HepG2 (cell line): ENCODE data around the gene SHC1. TPM values are rescaled to one million over a fixed set of nuclear protein-coding genes. Genes with fewer than 3 reads are reported as not detected.

Experiments used
- ELF1 ChIP-seq: sonication (generic); formaldehyde crosslinking; IDR thresholded peaks from 2 replicates; pipeline ENCODE4 v1.4.0; 2020; ENCODE audit warnings: missing genetic modification reagents
- KLF16 ChIP-seq, 2 experiments: sonication (generic) in 1 of 2; formaldehyde crosslinking in 1 of 2; IDR thresholded peaks; 2 replicates each; pipeline versions ENCODE4 v1.6.1 to v1.8.0; 2016 to 2023; ENCODE audit warnings: missing genetic modification reagents in 2 of 2, missing compliant biosample characterization in 1 of 2
- MAFK ChIP-seq, 2 experiments: IDR thresholded peaks in 1 of 2; conservative IDR thresholded peaks in 1 of 2; 2 replicates each; pipeline ENCODE4 v1.6.1; 2011; ENCODE audit warnings: improper control_type of control experiment in 2 of 2, low read length in 2 of 2
- MBNL3 ChIP-seq: fragments of 250-450 bp; sonication (Bioruptor Pico); conservative IDR thresholded peaks from 2 replicates; pipeline ENCODE4 v1.8.0; 2022; ENCODE audit warnings: mild to moderate bottlenecking, inconsistent platforms
- MED13 ChIP-seq: sonication (generic); formaldehyde crosslinking; IDR thresholded peaks from 2 replicates; pipeline ENCODE4 v1.5.0; 2020; ENCODE audit warnings: missing genetic modification reagents
- SALL1 ChIP-seq: sonication (generic); formaldehyde crosslinking; IDR thresholded peaks from 2 replicates; pipeline ENCODE4 v1.8.0; 2022; ENCODE audit warnings: mild to moderate bottlenecking, missing genetic modification reagents
- ZFAT ChIP-seq: sonication (generic); formaldehyde crosslinking; conservative IDR thresholded peaks from 2 replicates; pipeline ENCODE4 v1.8.1; 2023; ENCODE audit warnings: missing genetic modification reagents, inconsistent platforms
- ZFP90 ChIP-seq: sonication (generic); formaldehyde crosslinking; IDR thresholded peaks from 2 replicates; pipeline ENCODE4 v1.8.0; 2022; ENCODE audit warnings: missing genetic modification reagents, mild to moderate bottlenecking, inconsistent platforms, borderline replicate concordance
- ZNF335 ChIP-seq: sonication (generic); formaldehyde crosslinking; IDR thresholded peaks from 2 replicates; pipeline ENCODE4 v1.4.0; 2020; ENCODE audit warnings: missing genetic modification reagents
- ZNF670 ChIP-seq: sonication (generic); formaldehyde crosslinking; IDR thresholded peaks from 2 replicates; pipeline ENCODE4 v1.8.0; 2022; ENCODE audit warnings: mild to moderate bottlenecking, missing genetic modification reagents, borderline replicate concordance
- polyA plus RNA-seq, 8 experiments: library from polyadenylated mRNA; depleted of rRNA in 3 of 8; stranded (reverse) in 7 of 8; unstranded in 1 of 8; fragments of >200 nt; fragmentation: Illumina TruSeq in 4 of 8; extraction: Trizol in 4 of 8; gene quantifications; 2 replicates each; pipeline versions ENCODE4 v1.2.1 to v1.2.3, GENCODE V29; 2011 to 2016; ENCODE audit warnings: low read depth in 4 of 8, missing spikeins in 1 of 8, mixed read lengths in 1 of 8; ENCODE audit not compliant: insufficient read depth in 1 of 8
- total RNA-seq, 5 experiments: library from RNA; depleted of rRNA; stranded (reverse); fragments of >200 nt; fragmentation: Illumina TruSeq; extraction: Trizol; gene quantifications; 2 replicates each; pipeline ENCODE4 v1.2.3, GENCODE V29; 2016; ENCODE audit warnings: low read depth in 1 of 5
- TF ChIP-seq, protein P1 (sequence below): sonication (generic); formaldehyde crosslinking; IDR thresholded peaks from 2 replicates; pipeline ENCODE4 v1.5.0; 2020; ENCODE audit warnings: mild to moderate bottlenecking, missing genetic modification reagents, borderline replicate concordance
- TF ChIP-seq, protein P2 (sequence below): sonication (generic); formaldehyde crosslinking; IDR thresholded peaks from 2 replicates; pipeline ENCODE4 v1.4.0; 2020; ENCODE audit warnings: missing genetic modification reagents
- TF ChIP-seq, protein P3 (sequence below): sonication (generic); formaldehyde crosslinking; IDR thresholded peaks from 2 replicates; pipeline ENCODE4 v1.4.0; 2020; ENCODE audit warnings: missing genetic modification reagents, mild to moderate bottlenecking, borderline replicate concordance

SHC1 gene
- total and polyA plus RNA-seq, 2 of the 13 experiments (the other 11 are each of a cell fraction or from before 2014, with no cell fraction given) = 52.0 to 137 TPM

DNA sequence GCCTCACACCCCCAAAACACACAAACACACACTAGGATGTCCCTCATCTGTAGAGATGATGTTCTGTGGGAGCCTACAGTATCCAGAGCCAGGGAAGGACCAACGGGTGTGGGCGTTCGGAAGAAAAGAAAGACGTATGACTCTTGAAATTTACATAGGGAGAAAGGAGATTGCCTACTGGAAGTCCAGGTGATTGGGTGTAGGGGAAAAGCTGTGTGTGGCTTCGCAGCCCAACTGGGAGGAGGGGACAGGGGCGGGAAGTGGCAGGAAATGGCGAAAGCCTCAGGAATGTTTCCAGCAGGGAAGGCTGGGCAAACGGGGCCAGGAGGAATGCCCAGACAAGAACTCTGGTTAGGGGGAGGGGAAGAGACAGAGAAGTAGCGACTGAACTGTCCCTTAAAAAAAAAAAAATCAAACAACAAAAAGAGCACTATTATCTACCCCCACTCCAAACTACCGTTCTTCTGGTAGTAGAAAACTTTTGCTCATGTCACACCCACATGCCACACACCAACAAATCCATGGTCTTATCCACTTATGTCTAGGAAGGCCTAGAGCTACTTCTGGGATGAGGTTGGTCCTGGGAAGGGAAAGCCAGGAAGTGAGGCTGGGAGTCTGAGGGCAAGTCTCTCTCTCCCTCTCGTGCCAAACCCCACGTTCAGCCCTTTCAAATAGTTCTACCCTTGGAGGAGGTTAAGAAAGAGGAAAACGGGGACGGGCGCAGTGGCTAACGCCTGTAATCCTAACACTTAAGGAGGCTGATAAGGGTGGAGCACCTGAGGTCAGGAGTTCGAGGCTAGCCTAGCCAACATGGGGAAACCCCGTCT, 2.2 kb upstream of the SHC1 start (continued):
- TF ChIP-seq, protein P1, sequence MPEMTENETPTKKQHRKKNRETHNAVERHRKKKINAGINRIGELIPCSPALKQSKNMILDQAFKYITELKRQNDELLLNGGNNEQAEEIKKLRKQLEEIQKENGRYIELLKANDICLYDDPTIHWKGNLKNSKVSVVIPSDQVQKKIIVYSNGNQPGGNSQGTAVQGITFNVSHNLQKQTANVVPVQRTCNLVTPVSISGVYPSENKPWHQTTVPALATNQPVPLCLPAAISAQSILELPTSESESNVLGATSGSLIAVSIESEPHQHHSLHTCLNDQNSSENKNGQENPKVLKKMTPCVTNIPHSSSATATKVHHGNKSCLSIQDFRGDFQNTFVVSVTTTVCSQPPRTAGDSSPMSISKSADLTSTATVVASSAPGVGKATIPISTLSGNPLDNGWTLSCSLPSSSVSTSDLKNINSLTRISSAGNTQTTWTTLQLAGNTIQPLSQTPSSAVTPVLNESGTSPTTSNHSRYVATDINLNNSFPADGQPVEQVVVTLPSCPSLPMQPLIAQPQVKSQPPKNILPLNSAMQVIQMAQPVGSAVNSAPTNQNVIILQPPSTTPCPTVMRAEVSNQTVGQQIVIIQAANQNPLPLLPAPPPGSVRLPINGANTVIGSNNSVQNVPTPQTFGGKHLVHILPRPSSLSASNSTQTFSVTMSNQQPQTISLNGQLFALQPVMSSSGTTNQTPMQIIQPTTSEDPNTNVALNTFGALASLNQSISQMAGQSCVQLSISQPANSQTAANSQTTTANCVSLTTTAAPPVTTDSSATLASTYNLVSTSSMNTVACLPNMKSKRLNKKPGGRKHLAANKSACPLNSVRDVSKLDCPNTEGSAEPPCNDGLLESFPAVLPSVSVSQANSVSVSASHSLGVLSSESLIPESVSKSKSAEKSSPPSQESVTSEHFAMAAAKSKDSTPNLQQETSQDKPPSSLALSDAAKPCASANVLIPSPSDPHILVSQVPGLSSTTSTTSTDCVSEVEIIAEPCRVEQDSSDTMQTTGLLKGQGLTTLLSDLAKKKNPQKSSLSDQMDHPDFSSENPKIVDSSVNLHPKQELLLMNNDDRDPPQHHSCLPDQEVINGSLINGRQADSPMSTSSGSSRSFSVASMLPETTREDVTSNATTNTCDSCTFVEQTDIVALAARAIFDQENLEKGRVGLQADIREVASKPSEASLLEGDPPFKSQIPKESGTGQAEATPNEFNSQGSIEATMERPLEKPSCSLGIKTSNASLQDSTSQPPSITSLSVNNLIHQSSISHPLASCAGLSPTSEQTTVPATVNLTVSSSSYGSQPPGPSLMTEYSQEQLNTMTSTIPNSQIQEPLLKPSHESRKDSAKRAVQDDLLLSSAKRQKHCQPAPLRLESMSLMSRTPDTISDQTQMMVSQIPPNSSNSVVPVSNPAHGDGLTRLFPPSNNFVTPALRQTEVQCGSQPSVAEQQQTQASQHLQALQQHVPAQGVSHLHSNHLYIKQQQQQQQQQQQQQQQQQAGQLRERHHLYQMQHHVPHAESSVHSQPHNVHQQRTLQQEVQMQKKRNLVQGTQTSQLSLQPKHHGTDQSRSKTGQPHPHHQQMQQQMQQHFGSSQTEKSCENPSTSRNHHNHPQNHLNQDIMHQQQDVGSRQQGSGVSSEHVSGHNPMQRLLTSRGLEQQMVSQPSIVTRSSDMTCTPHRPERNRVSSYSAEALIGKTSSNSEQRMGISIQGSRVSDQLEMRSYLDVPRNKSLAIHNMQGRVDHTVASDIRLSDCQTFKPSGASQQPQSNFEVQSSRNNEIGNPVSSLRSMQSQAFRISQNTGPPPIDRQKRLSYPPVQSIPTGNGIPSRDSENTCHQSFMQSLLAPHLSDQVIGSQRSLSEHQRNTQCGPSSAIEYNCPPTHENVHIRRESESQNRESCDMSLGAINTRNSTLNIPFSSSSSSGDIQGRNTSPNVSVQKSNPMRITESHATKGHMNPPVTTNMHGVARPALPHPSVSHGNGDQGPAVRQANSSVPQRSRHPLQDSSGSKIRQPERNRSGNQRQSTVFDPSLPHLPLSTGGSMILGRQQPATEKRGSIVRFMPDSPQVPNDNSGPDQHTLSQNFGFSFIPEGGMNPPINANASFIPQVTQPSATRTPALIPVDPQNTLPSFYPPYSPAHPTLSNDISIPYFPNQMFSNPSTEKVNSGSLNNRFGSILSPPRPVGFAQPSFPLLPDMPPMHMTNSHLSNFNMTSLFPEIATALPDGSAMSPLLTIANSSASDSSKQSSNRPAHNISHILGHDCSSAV (CRISPR knock-in tag) = no peak
- TF ChIP-seq ZFAT (no peak), ELF1 (CRISPR knock-in tag) (peak; percentile 39; the same call in 1 of the 2 replicates), KLF16 (CRISPR knock-in tag; IDR thresholded peaks at IDR 0.05) (peak in 1 of 2 experiments; percentile 48; a peak in 1 of 4 replicates), MBNL3 (CRISPR knock-in tag) (no peak), MAFK (conservative IDR thresholded peaks at IDR 0.05 in 1 of 2, IDR thresholded peaks at IDR 0.05 in 1 of 2; ENCODE audit: low read length in 2 of 2) (no peak), MED13 (CRISPR knock-in tag) (0 out of 2 replicates have a peak, but pooled peaks have one; percentile 65), ZNF670 (CRISPR knock-in tag) (0 out of 2 replicates have a peak, but pooled peaks have one; percentile 40), ZFP90 (CRISPR knock-in tag) (0 out of 2 replicates have a peak, but pooled peaks have one; percentile 60), SALL1 (peak; percentile 78), ZNF335 (CRISPR knock-in tag) (no peak; the same call in none of the 2 replicates)
- TF ChIP-seq, protein P2, sequence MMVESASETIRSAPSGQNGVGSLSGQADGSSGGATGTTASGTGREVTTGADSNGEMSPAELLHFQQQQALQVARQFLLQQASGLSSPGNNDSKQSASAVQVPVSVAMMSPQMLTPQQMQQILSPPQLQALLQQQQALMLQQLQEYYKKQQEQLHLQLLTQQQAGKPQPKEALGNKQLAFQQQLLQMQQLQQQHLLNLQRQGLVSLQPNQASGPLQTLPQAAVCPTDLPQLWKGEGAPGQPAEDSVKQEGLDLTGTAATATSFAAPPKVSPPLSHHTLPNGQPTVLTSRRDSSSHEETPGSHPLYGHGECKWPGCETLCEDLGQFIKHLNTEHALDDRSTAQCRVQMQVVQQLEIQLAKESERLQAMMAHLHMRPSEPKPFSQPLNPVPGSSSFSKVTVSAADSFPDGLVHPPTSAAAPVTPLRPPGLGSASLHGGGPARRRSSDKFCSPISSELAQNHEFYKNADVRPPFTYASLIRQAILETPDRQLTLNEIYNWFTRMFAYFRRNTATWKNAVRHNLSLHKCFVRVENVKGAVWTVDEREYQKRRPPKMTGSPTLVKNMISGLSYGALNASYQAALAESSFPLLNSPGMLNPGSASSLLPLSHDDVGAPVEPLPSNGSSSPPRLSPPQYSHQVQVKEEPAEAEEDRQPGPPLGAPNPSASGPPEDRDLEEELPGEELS (CRISPR knock-in tag) = peak; percentile 79
- TF ChIP-seq, protein P3, sequence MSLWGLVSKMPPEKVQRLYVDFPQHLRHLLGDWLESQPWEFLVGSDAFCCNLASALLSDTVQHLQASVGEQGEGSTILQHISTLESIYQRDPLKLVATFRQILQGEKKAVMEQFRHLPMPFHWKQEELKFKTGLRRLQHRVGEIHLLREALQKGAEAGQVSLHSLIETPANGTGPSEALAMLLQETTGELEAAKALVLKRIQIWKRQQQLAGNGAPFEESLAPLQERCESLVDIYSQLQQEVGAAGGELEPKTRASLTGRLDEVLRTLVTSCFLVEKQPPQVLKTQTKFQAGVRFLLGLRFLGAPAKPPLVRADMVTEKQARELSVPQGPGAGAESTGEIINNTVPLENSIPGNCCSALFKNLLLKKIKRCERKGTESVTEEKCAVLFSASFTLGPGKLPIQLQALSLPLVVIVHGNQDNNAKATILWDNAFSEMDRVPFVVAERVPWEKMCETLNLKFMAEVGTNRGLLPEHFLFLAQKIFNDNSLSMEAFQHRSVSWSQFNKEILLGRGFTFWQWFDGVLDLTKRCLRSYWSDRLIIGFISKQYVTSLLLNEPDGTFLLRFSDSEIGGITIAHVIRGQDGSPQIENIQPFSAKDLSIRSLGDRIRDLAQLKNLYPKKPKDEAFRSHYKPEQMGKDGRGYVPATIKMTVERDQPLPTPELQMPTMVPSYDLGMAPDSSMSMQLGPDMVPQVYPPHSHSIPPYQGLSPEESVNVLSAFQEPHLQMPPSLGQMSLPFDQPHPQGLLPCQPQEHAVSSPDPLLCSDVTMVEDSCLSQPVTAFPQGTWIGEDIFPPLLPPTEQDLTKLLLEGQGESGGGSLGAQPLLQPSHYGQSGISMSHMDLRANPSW (CRISPR knock-in tag) = no peak; the same call in 1 of the 2 replicates
